ENCODE measurements around the gene CREBBP. TPM values are rescaled to one million over a fixed set of nuclear protein-coding genes. Genes with fewer than 3 reads are reported as not detected.
"Not testable (repeated sequence)": the region's sequence is repeated elsewhere in the genome, so short reads cannot be mapped to it uniquely, and the experiment has no call there.

CREBBP gene
- total RNA-seq = 33.5 TPM
- long read RNA-seq, partial matches to known transcripts = 8 of 11 reads
- long read RNA-seq, other reads (novel, unspliced or antisense) = 3 of 11 reads

- intact Hi-C loops (cut with micrococcal nuclease) = no loop called here
Measured at GRCh38 chr16:3880623-3881498, at the start of gene CREBBP. CREBBP (minus strand) TSS chr16:3880713; CDS start chr16:3879916, 797 bp downstream.

GRCh38 chr16:3927147-3927546 lies 46.6 kb upstream of the CREBBP start:
- H3K27ac ChIP-seq (replicated peaks); H3K36me3 ChIP-seq; DNase-seq; H3K9me3 ChIP-seq (replicated peaks); intact Hi-C loops (cut with micrococcal nuclease); H3K27me3 ChIP-seq (ENCODE audit: low read depth); H3K4me1 ChIP-seq; H3K4me3 ChIP-seq: not testable (repeated sequence)

More at GRCh38 chr16:3880623-3881498, at the start of gene CREBBP:
- peaks cover 45% of the 10 kb centered on the region for H3K4me1 ChIP-seq
- TF ChIP-seq CTCF (IDR thresholded peaks at IDR 0.05; ENCODE audit: borderline replicate concordance) = no peak
- H3K27me3 ChIP-seq (ENCODE audit: low read depth) = no peaks in the 10 kb centered on the region
- peak within 1 kb of the TSS; percentile 88 for H3K27ac ChIP-seq (replicated peaks)
- H3K36me3 ChIP-seq = no peaks in the 10 kb centered on the region
- DNase-seq = peak; percentile 89
- H3K4me3 ChIP-seq = peak within 1 kb of the TSS; percentile 93
- H3K9me3 ChIP-seq (replicated peaks) = no peaks in the 10 kb centered on the region

- DNase-seq = no peak
- H3K9me3 ChIP-seq (replicated peaks) = peaks cover 3% of the 10 kb centered on the region
- no peaks in the 10 kb centered on the region for H3K4me1 ChIP-seq
- no peak overlapping the region for H3K27ac ChIP-seq (replicated peaks)
- TF ChIP-seq CTCF (IDR thresholded peaks at IDR 0.05; ENCODE audit: borderline replicate concordance) = no peak
- no peak overlapping the region for H3K4me3 ChIP-seq
- no peaks in the 10 kb centered on the region for H3K36me3 ChIP-seq
- H3K27me3 ChIP-seq (ENCODE audit: low read depth) = no peaks in the 10 kb centered on the region
- intact Hi-C loops (cut with micrococcal nuclease) = no loop called here
Measured at GRCh38 chr16:3924763-3925162, 44.2 kb upstream of the CREBBP start.

- Histone ChIP-seq H3K36me3 (no peaks in the 10 kb centered on the region), H3K27ac (replicated peaks) (no peak overlapping the region), H3K4me3 (no peak overlapping the region), H3K9me3 (replicated peaks) (peaks cover 22% of the 10 kb centered on the region), H3K27me3 (ENCODE audit: low read depth) (no peaks in the 10 kb centered on the region), H3K4me1 (no peaks in the 10 kb centered on the region)
- intact Hi-C loops (cut with micrococcal nuclease) = no loop called here
- no peak for TF ChIP-seq CTCF (IDR thresholded peaks at IDR 0.05; ENCODE audit: borderline replicate concordance)
- DNase-seq = no peak
Measured at GRCh38 chr16:3922241-3922640, 41.7 kb upstream of the CREBBP start.

- intact Hi-C loops (cut with micrococcal nuclease) = no loop called here
- DNase-seq = no peak
- H3K27ac ChIP-seq (replicated peaks) = no peak overlapping the region
Measured at GRCh38 chr16:3920206-3920605, 39.7 kb upstream of the CREBBP start.

More at GRCh38 chr16:3920206-3920605, 39.7 kb upstream of the CREBBP start:
- Histone ChIP-seq H3K4me3 (no peak overlapping the region), H3K4me1 (no peaks in the 10 kb centered on the region), H3K27me3 (ENCODE audit: low read depth) (no peaks in the 10 kb centered on the region), H3K36me3 (no peaks in the 10 kb centered on the region), H3K9me3 (replicated peaks) (peaks cover 27% of the 10 kb centered on the region)
- TF ChIP-seq CTCF (IDR thresholded peaks at IDR 0.05; ENCODE audit: borderline replicate concordance) = no peak

All from left ventricle myocardium inferior (tissue), 1 donor.